GM12801 (cell line): ENCODE results near the gene RIPPLY1.

Experiments
- CTCF ChIP-seq: IDR thresholded peaks from one replicate; pipeline ENCODE4 v1.5.1; 2011; ENCODE audit warnings: control low read depth; ENCODE audit not compliant: insufficient read length; ENCODE audit errors: extremely low read depth

RIPPLY1 gene

DNA sequence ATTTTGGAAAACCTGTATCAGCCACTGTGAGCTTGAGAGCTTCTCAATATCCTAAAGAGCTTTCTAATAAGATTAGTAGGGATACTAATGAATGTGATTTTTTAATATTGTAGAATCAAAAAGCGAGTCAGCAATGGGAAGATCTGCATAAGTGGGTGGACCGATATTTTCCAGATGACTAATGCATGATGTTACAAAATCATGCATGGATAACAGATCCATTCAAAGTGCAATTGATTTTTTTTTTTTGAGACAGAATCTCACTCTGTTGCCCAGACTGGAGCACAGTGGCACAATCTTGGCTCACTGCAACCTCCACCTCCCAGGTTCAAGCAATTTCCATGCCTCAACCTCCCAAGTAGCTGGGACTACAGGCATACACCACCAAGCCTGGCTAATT is 9.7 kb upstream of the RIPPLY1 start:
- no peak for TF ChIP-seq CTCF

DNA sequence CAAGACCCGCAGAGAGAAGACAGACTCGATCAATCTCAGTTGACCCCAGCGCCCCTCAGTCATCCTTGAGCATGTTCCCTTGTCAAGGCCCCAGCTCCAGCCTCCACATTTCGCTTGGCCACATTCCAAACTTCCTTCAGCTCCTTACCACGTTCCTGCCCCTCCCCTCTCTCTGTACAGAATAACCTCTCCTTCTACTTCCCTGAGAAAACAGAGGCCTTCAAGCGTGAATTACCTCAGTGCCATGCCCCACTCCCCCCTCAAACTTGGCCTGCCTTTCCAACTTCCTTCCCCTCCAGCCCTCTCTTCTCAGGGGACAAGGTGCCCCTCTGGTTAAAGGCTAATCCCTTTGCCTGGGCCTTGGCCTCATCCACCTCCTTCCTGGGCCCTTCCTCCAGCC is 3.2 kb upstream of the RIPPLY1 start:
- TF ChIP-seq CTCF: no peak

GRCh38 chrX:106905064-106905708 is 2.0 kb upstream of the RIPPLY1 start:
- no peak for TF ChIP-seq CTCF

DNA sequence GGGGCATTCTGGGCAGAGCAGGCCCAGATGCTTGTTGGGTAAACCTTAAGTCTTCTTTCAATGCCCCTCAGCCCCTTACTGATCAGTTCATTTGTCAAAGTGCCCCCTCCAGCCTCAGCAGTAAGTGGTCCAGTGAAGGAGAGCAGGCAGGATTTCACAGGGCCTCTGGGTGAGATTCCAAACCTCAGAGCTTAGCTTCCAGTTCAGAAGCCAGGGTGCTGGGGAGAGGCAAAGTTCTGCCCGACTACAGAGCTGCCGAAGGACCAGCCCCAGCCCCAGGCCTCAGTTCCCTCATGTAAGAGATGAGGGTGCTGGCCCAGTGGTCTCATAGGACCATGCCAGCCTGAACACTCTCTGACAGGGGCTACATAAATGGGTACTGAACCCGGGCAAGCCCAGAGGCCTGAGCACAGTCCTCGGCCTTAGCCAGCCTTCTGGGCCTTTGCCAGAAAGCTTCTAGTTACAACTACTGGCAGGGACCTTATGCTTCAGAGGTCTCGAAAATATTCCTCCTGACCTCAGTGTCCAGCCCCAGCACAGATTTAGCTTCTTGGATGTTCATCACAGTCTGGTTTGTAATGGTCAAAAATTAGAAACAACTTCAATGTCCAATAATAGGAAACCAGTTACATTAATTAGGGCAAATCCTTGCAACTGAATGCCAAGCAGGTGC is 851 bp upstream of the RIPPLY1 start:
- TF ChIP-seq CTCF: no peak

DNA sequence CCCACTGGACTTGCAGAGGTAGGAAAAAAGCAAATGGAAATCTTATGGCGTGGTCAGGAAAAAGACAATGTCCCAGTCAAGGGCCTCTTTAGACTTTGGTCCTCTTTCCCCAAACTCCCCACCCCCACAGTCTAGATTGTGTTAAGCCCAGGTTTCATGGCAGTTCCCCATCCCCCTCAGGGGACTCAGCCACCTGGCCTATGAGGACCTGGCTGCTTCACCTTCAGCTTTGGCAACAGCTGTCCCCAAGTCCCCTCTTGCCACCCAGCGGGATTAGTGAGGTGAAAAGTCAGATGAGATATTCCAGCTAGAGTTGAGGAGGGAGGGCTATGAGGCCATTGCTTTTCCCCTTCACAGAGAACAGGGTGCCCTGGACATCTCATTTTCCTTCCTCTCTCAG is 457 bp downstream of the RIPPLY1 start:
- no peak for TF ChIP-seq CTCF

DNA sequence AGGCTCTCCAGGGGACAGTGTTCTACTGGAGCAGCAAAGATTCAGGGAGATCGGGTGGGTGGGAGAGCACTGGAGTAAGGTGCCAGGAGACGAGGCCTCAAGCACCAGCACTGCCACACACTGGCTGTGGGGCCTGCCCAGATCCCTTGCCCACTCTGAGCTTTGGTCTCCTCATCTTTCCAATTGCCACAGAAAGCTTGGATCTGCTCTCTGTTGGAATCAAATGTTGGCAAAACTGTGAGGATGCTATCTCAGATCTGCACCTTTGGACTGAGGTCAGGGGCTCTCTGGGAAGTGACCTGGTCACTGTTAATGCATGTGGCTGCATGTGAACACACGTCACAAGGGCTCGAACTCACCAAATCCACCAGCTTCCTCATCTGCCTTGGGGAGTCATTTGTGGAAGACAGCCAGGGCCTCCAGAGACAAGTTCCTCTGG is 1.3 kb downstream of the RIPPLY1 start:
- TF ChIP-seq CTCF: no peak

DNA sequence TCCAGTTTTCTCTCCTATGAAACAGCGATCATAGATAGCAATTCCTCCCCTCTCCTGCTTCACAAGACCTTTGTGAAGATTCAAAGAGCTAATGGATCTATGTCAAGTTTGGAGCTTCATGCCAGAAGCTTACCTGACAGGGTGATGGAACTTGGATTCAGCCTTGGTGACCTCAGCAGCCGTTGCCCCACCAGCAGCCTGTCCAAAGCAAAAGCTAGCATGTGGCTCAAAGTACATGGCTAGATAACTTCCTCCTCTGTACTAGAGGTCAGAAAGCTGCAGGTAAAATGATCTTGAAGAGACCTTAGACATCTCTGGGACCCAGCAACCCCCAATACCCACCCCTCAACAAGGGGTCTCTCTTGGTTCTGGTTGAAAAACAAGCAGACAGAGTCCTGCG is 1.8 kb downstream of the RIPPLY1 start:
- TF ChIP-seq CTCF: no peak
